ENCODE measurements around the gene PDE4D. TPM values are rescaled to one million over a fixed set of nuclear protein-coding genes. Genes with fewer than 3 reads are reported as not detected.

PDE4D gene
- total RNA-seq, 4 donors from 2014 or later: 14.7 to 36.3 (median 24.7) TPM

DNA sequence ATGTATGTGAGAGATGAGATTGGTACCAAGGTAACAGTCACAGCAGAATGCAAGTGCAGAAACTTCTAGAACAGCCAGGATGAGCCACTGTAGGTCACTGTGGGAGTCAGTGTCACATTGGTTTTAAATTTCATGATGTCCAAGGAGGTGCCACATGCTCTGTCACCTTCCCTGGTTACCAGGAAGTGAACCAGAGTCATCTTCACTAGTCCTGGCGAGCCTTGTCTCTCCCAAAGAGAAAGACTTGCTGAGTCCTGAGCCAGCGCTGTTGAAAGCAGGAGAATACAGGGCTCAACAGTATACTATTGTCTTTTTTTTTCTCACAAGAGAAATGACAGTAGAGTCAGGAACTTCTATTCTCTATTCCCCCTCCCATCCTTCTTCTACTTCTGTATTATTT is 695.2 kb downstream of the PDE4D start:
- intact Hi-C loops (cut with DNase I): no loop called here
- no peak overlapping the region for H3K27ac ChIP-seq
- no peaks in the 10 kb centered on the region for H3K36me3 ChIP-seq
- no peak overlapping the region for H3K4me3 ChIP-seq (replicated peaks in 1 of 3)
- no peaks in the 10 kb centered on the region for H3K27me3 ChIP-seq
- DNase-seq: no peak
- TF ChIP-seq, protein P1, sequence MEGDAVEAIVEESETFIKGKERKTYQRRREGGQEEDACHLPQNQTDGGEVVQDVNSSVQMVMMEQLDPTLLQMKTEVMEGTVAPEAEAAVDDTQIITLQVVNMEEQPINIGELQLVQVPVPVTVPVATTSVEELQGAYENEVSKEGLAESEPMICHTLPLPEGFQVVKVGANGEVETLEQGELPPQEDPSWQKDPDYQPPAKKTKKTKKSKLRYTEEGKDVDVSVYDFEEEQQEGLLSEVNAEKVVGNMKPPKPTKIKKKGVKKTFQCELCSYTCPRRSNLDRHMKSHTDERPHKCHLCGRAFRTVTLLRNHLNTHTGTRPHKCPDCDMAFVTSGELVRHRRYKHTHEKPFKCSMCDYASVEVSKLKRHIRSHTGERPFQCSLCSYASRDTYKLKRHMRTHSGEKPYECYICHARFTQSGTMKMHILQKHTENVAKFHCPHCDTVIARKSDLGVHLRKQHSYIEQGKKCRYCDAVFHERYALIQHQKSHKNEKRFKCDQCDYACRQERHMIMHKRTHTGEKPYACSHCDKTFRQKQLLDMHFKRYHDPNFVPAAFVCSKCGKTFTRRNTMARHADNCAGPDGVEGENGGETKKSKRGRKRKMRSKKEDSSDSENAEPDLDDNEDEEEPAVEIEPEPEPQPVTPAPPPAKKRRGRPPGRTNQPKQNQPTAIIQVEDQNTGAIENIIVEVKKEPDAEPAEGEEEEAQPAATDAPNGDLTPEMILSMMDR (IDR thresholded peaks at IDR 0.05): no peak
- no peak for TF ChIP-seq POLR2A (IDR thresholded peaks at IDR 0.05)
- H3K4me1 ChIP-seq: no peaks in the 10 kb centered on the region
- 91% methylated on average over 2 of the region's 2 CpGs for WGBS, 2 donors
- H3K9me3 ChIP-seq: no peaks in the 10 kb centered on the region

DNA sequence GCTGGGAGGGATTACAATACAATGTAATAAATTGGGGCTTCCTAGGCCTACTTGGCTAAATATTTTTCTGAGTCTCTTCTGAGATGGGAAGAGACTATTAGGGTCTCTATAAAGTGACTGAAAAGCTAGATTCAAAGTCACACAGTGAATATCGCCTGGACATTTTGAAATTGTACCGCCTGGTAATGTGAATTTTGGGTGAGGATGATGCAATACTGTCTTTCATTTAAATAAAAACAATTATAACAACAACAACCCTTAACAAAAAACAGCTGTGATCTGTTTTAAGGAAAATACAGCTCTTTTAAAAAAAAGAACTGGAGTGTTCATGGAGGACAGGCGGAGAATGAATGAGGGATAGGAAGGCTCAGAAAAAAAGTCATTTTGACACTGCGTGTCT is 695.6 kb downstream of the PDE4D start:
- Histone ChIP-seq H3K36me3 (no peaks in the 10 kb centered on the region), H3K9me3 (no peaks in the 10 kb centered on the region), H3K4me3 (replicated peaks in 1 of 3) (no peak overlapping the region), H3K27ac (no peak overlapping the region), H3K4me1 (no peaks in the 10 kb centered on the region), H3K27me3 (no peaks in the 10 kb centered on the region)
- intact Hi-C loops (cut with DNase I): no loop called here
- no peak for DNase-seq
- 68 to 70% methylated on average over 4 of the region's 4 CpGs for WGBS, 2 donors
- TF ChIP-seq, protein P1 (IDR thresholded peaks at IDR 0.05): no peak
- no peak for TF ChIP-seq POLR2A (IDR thresholded peaks at IDR 0.05)

DNA sequence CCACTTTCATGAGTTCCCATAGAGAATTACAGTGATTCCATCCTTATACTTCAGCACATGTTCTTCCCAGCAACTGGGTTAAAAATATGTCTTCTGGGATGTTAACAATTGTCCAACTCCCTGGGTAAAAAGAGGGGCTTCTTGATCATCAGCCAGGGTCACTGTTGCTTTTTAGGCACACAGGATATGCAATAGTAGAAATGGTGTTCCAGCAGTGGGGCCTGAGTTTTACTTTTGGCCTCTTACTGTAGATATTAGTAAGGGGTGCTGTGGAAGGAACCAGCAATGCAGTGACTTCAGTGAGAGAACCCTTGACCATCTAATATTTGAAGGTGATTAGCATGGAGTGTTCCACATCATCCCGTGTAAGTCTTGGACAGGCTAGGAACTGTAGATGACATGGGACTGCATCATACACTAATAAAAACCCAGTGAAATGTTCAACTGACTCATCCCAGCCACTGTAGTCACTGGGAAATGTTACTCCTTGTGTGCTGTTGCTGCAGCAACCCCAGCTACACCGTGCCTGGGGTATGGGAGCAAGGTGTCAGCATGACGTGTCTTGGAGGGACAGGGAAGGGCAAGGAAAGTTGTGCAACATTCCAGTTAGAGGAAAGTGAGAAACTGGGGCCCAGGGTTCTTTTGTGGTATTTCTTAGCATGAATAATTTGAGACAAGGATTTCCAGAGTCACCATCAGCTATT is 699.8 kb downstream of the PDE4D start:
- Histone ChIP-seq H3K4me1 (no peaks in the 10 kb centered on the region), H3K27me3 (no peaks in the 10 kb centered on the region), H3K36me3 (no peaks in the 10 kb centered on the region), H3K9me3 (no peaks in the 10 kb centered on the region), H3K27ac (no peak overlapping the region), H3K4me3 (replicated peaks in 1 of 3) (no peak overlapping the region)
- DNase-seq: no peak
- TF ChIP-seq, protein P1 (IDR thresholded peaks at IDR 0.05): no peak
- no peak for TF ChIP-seq POLR2A (IDR thresholded peaks at IDR 0.05)
- WGBS, 2 donors: 75 to 80% methylated on average over 3 of the region's 3 CpGs
- intact Hi-C loops (cut with DNase I): no loop called here

- TF ChIP-seq, protein P1 (IDR thresholded peaks at IDR 0.05): no peak
- no peak for TF ChIP-seq POLR2A (IDR thresholded peaks at IDR 0.05)
- no peaks in the 10 kb centered on the region for H3K4me1 ChIP-seq
- WGBS, 2 donors: 65 to 81% methylated on average over 1 of the region's 1 CpG
Observed at GRCh38 chr5:59190746-59191145, 702.8 kb downstream of the PDE4D start.

DNA sequence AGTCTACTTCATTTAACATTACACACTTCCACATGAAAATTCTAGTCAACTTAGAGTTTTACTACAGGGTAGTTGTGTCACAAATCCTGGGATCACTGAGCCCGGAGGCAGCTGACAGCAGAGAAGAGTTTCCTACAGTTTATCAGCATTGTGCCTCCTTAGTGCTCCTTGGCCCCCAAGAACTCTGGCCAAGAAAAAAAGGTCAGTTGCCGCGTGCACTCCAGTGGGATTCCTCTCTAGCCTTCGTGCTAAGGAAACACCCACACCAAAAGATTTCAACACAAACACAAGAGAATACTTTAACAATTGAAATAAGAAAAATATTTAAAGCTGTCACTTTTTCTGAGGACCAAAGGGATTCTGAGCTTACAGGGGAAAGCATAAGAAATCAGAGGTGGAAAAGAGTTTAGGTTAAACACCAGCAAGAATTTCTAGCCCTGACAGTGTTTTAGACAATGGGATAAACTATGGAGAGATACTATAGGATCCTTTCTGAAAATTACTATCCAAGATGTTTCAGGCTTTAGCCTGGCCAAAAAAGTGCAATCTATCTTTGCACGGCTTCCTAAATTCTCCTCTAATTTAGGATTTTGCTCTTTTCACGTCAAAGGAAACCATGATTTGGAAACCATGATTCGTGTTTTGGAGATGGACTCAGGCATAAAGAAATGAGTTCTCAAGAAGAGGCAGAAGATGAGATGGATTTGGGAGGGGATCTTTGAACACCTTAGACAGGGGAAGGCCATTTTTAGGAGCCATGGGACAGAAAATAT is 703.9 kb downstream of the PDE4D start:
- H3K27ac ChIP-seq: no peak overlapping the region
- DNase-seq: no peak
- H3K4me1 ChIP-seq: no peaks in the 10 kb centered on the region
- H3K36me3 ChIP-seq: no peaks in the 10 kb centered on the region
- intact Hi-C loops (cut with DNase I): loop anchor here (5.0 kb wide), 1 partner anchor 183 kb away; no protein-coding TSS in a partner anchor
- TF ChIP-seq, protein P1 (IDR thresholded peaks at IDR 0.05): no peak
- no peak for TF ChIP-seq POLR2A (IDR thresholded peaks at IDR 0.05)
- WGBS, 2 donors: 80 to 91% methylated on average over 7 of the region's 7 CpGs
- H3K4me3 ChIP-seq (replicated peaks in 1 of 3): no peak overlapping the region
- no peaks in the 10 kb centered on the region for H3K27me3 ChIP-seq
- H3K9me3 ChIP-seq: no peaks in the 10 kb centered on the region

More at GRCh38 chr5:59190746-59191145, 702.8 kb downstream of the PDE4D start:
- Histone ChIP-seq H3K27me3 (no peaks in the 10 kb centered on the region), H3K9me3 (no peaks in the 10 kb centered on the region), H3K27ac (no peak overlapping the region), H3K4me3 (replicated peaks in 1 of 3) (no peak overlapping the region), H3K36me3 (no peaks in the 10 kb centered on the region)
- intact Hi-C loops (cut with DNase I): no loop called here
- no peak for DNase-seq
